D341Med (cell line): ENCODE measurements around the gene ITGB1BP1.
"Not testable (repeated sequence)": the region's sequence is repeated elsewhere in the genome, so short reads cannot be mapped to it uniquely, and the experiment has no call there.

ENCODE experiments used
- DNase-seq: peaks from one replicate; pipeline ENCODE4 v3.0.0; 2012; ENCODE audit warnings: low spot score

ITGB1BP1 gene

DNA sequence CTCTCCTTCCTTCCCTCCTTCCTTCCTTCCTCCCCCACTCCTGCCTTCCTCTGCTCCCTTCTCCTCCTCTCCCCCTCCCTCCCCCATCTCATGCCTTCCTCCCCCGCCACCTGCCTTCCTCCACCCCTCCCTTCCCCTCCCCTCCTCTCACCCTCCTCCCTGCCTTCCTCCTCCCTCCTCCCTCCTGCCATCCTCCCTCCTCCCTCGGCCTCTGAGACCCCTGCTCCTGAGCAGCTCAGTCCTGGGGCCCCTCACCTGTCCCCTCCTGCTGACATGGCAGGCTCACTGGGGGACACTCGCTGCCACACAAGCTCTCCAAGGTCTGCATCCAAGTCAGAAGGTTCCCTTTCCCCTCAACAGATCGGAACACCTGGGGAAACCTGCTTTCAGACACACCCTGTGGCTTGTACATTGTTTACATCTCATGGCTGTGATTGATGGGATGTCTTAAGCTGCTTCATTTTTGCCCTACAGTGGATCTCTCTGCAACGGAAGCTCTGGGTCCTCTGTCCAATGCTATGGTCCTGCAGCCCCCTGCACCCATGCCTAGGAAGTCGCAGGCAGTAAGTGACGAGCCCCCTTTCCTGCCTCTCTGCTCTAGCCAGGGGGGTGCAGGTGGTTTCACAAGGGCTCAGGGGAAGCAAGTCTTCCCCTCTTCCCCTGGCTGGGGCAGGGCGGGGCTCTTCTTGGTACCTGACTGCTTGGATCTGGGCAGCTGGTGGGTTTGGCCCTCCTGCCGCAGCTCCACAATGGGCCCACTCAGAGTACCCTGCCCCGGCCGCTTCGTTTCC is 22.9 kb downstream of the ITGB1BP1 start:
- no peak for DNase-seq

DNA sequence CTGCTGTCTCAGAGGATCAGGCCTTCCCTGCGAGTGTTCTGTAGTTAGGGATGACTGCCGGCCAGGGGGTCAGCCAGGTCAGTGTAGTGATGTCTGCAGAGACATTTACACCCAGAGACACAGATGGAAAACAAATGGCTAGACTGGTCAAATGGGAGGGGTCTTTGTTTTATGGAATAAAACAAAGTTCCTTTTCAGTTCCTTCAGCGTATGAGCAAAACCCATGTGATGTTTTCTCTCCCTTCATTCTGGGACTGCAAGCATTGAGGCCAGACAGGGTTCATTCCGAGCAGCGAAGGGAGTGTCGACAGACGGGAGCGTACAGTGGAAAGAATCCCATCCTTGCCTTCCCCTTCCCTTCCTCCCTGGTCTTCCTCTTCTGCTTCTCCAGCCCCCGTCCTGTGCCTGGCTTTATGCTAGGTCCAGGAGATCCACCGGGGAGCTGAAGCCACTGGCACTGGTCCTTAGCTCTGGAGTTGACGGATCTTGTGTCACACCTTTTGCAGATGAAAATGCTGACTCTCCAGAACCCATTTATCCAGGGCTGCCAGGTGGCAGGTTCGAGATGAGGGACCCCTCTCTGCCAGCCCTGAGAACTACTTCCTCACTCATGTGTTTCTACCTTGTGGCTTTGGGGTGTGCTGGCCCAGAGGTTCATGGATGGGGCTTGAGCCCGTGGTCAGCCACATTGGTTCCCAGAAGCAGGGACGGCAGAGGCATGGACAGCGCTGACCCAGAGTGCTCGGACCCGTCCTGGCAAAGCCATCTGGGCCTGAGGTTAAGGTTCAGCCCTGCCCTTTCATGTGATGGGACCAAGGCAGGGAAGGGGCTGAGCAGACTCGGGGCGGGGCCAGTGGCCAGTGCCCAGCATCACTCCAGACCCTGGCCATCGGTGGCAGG is 24.2 kb downstream of the ITGB1BP1 start:
- DNase-seq: no peak

DNA sequence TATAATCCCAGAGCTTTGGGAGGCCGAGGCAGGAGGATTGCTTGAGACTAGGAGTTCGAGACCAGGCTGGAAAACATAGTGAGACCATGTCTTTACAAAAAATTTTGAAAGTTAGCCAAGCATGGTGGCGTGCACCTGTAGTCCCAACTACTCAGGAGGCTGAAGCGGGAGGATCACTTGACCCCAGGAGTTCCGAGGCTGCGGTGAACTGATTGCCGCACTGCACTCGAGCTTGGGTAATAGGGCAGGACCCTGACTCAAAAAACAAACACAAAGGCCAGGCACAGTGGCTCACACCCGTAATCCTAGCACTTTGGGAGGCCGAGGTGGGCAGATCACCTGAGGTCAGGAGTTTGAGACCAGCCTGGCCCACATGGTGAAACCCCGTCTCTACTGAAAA is 25.1 kb downstream of the ITGB1BP1 start:
- not testable (repeated sequence) for DNase-seq

DNA sequence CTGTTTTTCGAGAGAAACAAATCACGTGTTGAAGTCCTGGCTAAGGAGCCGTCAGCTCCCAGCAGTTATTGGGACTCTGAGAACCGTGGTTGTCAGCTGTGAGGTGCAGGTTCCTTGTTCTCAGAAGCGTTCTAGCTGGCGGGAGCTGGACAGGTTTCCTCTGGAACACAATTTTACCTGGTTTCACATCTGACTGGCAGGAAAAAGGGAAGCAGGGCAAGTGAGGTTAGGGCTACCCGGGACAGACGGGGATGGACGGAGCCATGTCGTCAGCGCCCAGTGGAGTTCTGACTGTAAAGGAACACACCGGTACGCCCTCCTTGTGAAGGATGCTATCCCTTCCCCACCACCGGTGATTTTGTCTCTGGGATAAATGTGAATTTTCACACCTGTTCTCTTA is 26.1 kb downstream of the ITGB1BP1 start:
- DNase-seq: no peak

DNA sequence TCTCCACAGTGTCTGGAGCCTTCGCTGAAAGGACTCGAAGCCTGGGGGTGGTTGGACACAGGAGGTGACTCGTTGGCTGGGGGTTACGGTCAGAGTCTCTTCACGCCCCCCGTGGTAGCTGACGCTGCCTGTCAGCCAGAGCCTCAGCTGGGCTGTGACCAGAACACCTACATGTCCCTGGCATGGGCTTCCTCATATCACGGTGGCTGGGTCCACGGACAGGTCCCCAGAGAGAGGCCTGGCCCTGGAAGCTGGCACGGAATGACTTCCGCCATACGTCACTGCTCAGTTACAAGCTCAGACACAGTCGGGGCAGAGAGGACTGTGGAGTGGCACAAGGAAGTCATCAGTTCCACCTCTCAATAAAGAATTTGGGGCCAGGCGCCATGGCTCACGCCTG is 28.5 kb downstream of the ITGB1BP1 start:
- DNase-seq: no peak

DNA sequence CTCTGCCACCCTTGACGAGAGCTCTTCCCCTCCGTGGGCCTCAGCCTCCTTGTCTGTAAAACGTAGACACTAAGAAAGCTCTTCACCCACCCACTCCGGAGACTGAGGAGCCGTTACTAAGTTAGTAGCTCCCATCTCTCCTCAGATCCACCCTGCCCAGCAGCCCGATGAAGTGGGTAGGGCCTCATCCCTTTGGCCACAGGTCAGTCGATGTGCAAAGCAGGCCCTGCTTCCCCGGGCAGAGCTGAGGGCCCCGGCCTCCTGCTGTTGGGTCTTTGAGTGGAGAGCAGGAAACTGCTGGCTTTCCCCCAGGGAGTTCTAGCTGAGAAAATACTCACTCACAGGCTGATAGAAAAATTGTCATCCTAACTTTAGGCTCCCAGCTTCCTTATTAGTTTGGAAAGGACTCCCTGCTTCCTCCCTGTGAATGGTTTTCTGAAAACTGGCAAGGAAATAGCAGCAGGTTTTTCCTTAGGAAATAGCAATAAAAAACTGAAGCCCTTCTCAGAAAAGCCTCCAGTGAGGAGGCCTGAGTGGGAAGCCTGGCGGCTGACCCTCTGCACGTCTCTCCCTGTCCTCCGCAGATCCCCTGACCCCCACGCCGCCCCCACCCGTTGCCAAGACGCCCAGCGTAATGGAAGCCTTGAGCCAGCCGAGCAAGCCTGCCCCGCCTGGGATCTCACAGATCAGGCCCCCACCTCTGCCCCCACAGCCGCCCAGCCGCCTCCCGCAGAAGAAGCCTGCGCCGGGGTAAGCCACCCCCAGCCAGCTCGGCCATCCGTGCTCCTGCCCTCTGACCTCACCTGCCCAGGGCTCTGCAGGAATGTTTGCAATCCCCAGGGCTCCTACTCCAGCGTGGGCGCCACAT is 30.2 kb downstream of the ITGB1BP1 start:
- DNase-seq: no peak

DNA sequence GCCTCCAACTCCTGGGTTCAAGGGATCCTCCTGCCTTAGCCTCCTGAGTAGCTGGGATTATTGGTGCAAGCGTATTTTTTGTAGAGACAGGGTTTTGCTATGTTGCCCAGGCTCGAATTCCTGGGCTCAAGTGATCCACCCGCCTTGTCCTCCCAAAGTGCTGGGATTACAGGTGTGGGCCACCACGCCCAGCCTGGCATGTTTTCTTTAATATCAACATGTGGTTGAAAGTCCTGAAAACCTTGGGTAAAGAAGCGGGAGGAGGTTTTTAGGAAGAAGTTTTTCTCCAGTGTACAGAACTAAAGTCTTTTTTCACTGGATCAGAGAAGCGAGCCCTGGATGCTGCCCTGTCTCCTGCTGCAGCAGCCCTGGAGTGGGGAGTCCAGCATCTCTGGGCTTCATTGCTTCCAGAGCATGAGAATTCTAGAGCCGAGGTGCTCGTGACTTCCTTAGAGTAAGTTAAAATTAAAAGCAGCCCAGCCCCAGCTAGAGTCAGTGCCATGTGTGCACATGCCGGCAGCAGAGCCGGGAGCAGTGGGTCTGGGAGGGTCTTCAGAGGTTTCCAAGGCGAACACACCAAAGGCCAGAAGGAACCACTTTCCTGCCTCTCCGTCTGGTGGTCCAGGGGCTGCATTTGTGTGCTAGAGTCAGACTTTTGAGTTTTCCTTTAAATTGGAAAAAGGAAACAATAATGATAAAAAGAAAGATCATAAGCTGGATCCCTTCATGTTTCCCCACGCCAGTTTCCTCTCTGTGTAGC is 31.2 kb downstream of the ITGB1BP1 start:
- DNase-seq: no peak

DNA sequence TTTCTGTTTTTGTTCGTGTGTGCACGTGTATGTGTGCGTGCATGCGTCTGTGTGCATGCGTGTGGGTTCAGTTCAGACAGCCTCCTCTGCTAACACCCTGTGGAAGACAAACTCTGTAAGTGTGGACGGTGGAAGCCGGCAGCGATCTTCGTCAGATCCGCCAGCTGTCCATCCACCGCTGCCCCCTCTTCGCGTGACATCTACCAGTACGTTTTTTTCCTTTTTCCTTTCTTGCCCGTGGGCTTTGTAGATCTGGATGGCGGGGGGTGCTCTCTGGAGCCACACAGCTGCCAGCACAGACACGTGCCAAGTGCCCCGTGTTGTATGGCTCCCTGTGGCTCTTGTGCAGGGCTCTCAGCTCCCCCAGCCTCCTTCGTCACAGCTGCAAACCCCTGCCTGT is 32.3 kb downstream of the ITGB1BP1 start:
- DNase-seq: no peak

DNA sequence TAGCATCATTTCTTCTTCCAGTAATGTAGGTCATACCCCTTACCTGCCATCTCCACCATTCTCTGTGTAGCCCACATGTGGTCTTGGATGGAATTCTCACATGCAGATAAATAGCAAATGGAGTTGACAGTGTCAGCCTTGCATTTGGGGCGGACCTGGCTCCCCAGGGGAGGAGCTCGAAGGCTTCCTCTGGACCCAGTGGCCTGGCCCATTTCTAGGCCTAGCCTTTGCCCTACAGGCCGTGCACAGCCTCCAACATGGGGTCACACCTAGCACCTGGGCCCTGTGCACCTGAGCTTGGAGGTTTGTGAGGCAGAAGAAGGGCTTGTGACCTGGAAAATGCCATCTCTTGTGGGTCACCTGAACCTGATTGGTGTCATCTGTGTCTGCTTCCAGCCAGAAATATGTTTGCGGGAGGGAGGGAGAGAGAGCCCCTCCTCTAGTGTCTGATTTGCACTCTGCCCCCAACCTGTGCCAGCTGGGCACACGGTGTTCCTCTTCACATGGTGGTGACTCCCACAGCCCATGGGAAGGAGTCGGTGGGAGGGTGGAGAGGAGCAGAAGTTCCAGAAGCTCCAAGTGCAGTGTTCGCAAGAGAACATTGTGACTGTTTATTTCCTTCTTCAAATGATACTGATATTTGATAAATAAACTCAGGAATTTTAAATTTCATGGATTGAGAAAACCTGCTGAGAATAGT is 33.0 kb downstream of the ITGB1BP1 start:
- DNase-seq: no peak

DNA sequence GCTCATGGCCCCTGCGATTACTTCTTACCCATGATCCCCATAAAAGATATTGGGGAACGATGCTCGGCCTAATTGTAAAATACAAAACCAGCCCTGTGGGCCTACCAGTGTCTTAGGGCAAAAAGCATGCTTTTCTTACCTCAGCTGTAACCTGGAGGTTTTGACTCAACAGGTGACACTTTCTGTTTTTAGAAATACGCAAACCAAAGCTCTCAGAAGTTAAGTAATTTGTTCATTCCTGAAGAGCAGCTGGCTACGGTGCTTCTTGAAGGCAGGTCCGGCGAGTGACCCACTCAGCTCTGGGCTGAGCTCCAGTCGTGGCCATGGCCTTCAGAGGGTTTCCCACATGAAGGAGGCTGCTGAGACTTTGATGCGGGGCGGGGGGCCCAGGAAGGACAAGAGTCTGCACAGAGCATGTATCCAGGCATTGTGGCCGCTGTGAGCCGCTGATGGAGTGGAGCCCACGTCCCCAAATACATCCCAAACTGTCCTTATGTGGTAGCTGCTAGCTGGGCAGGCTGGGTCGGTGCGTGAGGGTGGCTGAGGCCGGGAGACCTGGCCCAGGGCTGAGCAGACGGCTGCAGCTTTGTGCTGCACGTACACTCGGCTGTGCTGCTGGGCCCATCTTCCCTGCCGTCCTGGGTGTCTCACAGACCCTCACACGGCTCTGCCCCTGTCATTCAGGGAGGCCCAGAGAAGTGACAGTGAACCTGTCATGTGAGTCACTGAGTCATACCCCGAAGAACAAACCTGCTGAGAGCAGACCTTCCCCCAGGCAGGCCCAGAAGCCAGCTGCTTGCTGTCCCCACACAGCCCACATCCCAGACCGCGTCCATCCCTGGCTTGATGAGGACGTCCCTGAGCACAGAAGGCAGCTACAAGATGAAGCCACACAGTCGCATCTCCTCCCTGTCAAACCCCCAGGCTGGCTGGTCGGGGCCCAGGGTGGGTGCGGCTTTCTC is 34.1 kb downstream of the ITGB1BP1 start:
- no peak for DNase-seq

DNA sequence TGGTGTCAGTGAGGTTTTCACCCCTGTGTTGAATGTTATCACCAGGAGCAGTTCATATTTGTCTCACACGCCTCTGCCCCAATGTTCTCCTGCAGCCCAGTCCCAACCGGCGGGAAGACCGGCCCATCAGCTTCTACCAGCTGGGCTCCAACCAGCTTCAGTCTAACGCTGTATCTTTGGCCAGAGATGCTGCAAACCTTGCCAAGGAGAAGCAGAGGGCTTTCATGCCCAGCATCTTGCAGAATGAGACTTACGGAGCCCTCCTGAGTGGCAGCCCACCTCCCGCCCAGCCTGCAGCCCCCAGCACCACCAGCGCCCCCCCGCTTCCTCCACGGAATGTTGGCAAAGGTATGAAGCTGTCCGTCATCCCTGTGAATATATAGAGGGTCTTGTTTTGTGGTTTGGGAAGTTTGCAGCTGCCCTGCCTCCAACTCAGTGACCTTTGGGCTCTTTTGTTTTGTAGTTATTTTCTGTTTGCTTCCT is 35.1 kb downstream of the ITGB1BP1 start:
- no peak for DNase-seq

DNA sequence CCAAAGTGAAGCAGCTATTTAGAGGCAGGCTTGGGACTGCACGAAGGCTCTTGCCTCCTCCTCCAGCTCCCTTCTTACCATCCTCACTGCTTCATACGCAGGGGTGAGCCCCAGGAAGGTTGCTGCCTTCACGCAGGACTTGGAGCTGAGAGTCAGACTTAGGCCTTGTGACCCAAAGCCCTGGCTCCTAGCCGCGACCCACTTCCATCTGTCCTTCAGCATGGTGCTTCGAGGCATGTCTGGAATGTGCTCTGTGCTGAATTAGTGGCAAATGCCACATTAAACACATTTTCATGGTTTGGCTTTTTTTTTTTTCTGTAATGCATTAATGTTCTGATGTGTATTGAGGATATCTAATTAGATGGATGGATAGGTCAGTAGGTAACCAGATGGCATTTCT is 37.5 kb downstream of the ITGB1BP1 start:
- no peak for DNase-seq

DNA sequence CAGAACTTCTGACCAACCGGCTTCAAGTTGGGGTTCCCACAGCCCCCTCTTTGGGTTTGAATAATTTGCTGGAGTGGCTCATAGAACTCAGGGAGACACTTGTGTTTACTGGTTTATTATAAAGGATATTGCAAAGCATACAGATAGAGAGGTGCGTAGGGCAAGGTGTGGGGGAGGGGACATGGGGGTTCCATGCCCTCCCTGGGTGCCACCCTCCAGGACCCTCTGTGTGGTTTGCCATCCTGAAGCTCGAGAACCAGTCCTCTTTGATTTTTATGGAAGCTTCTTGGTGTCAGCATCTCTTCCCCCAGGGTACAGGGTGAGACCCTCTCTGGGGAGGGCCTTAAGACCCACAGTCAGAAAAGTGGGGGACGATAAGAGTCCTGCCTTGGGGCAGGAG is 38.8 kb downstream of the ITGB1BP1 start:
- DNase-seq: no peak

DNA sequence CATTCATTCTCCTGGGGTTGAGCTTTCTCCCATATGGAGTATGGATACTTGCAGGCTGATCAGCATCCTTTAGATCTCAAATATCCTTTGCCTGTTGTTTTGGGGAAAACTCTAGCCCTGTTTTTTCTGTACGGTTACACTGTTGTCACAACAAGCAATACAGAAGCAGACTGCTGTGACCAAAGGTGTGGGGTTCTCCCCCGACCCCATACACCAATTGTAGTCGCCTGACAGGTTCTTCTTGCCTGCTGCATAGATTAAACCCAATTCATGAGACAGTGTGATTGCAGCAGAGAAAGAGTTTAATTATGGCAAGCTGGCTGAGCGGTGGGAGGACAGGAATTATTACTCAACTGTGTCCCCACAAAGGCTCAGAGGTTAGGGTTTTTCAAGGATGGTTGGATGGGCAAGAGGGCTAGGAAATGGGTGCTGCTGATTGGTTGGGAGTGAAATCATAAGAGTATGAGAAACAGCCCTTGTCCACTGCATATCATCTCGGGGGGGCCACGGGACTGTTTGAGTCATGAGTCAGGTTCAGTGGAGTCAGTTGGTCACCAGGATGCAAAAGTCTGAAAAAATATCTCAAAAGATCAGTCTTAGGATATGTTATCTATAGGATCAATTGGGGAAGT is 40.6 kb downstream of the ITGB1BP1 start:
- no peak for DNase-seq

DNA sequence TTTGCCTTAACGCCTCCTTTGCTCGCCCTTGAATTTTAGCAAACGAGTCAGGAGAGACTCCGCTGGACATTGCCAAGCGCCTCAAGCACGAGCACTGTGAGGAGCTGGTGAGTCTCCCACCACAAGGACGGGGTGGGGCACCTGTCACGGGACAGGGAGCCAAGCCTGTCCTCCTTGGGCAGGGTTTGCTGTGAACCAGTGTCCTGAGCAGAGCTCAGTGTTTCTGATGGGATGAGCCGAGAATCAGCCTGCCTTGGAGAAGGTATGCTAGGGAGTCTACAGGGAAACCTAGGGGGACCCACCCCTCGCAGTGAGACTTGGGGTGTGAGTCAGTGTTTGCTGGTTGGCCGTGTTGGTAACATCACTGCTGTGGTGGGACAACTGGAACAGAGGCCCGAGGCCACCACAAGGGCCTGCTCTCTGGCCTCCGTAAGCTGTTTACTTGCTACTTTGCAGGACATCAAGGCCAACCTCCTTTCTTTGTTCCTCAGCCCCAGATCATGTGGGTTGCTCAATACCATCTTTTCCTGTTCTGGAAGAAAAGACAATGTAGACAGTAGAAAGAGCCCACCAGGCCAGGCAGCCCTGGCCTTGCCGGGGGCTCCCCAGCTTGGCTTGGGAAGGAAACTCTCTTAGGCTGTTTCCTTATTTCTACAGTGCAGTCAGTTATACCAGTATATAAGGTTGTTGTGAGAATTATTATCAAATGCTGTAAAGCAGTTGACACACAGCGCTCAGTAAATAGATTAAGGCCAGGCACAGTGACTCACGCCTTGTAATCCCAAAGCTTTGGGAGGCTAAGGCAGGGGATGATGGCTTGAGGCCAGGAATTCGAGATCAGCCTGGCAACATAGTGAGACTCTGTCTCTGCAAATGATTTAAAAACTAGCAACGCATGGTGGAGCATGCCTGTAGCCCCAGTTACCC is 42.4 kb downstream of the ITGB1BP1 start:
- DNase-seq: peak; percentile 46

DNA sequence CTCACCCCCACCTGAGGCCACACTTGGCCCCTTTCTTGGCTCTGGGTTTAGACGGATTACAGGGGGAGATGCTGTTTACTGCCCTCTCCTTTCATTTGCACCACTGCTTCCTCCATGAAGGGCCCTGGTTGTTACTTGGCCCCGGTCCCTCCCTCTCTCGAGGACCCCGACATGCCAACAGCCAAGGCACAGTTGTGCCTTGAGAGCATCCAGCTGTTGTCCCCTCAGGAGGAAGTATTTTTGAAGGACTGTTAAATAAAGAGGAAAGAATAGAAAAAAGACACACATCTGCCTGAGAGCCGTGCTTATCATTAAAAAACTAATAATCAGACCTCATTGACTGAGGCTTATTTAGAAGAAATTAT is 44.0 kb downstream of the ITGB1BP1 start:
- DNase-seq: no peak

DNA sequence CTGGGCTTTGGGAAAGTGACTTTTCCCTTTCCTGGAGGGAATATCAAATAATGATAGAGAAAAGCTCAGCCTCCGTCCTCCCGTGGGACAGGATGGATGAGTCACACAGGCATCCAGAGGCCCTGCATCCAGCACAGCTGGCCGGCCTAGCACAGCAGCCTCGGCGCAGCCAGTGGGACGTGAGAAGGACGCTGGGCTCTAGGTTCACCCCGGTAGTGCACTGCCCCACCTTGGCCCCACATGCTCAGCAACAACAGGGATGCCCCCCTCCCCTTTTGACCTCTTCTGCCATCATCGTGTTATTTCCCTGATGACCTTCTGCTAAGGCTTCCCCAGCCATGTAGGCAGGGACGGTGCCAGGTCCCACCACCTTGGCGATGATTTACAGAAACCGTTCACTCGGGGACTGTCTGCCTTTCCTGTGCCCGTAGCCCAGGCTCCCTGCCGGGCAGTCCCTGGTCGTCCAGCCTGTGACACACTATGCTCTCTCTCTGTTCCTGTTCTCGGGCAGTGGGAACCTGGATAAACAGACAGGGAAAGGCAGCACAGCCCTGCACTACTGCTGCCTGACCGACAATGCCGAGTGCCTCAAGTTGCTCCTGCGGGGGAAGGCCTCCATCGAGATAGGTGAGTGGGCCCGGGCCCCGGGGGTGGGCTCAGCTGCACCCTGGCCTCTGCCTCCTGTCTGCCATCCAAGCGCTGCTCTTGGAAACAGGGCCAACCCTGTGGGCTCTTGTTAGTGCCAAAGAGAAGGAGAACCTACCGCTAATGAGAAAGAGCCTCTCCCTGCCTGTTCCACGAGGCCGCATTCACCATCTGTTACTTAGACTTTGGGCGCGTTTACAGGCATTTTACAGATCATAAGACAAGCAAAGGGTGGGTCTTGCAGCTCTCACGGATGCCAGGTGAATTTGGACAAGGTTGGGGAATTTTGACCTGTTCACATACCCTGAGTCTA is 44.6 kb downstream of the ITGB1BP1 start:
- DNase-seq: peak; percentile 47
